Stimulated activated CD8-positive, alpha-beta memory T cell treated with anti-CD3 and anti-CD28 coated beads, Interleukin-4, amount 100 ng/mL, for 24 hours (primary cell): ENCODE results near the gene HIVEP1.

Source experiments
- DNase-seq: peaks from one replicate; pipeline ENCODE4 v3.0.0-alpha.2; 2020; ENCODE audit warnings: low read depth

Gene HIVEP1

DNA sequence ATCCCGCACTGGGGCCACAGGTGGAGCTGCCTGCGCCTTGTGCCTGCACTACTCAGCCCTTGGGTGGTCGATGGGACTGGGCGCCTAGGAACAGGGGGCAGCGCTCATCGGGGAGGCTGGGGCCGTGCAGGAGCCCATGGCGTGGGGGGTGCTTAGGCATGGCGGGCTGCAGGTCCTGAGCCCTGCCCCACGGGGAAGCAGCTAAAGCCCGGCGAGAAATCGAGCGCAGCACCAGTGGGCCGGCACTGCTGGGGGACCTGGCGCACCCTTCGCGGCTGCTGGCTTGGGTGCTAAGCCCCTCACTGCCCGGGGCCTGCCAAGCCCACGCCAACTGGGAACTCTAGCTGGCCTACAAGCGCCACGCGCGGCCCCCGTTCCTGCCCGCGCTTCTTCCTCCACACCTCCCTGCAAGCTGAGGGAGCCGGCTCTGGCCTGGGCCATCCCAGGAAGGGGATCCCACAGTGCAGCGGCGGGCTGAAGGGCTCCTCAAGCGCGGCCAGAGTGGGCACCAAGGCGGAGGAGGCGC lies 5.8 kb downstream of the HIVEP1 start:
- no peak for DNase-seq

DNA sequence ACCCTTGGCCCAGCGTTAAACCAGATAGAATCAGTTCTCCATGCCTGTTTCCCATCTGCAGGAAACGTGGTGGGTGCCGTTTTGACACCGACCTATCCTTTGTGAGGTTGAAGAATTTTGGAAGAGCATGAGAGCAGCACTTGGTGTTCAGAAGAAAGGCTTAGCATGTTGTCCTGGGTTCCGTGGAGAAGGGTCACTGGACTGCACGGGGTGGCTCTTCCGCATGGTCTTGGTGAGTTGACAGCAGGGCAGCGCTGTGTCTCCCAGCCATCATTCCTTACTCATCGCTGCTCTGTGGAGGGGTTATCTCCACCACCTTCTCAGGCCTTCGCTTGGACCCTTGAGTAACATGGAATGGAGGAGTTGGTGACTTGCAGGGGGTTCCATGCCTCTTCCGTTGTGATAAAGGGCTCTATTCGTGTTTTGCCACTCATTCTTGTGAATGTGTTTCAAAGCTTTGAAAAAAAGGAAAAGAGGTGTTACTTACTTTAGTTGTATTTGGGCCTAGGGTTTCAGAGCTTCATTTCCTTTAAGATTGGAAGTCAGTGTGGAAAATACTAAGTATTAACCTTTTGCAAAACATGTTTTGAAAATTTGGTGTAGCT lies 8.2 kb downstream of the HIVEP1 start:
- no peak for DNase-seq

DNA sequence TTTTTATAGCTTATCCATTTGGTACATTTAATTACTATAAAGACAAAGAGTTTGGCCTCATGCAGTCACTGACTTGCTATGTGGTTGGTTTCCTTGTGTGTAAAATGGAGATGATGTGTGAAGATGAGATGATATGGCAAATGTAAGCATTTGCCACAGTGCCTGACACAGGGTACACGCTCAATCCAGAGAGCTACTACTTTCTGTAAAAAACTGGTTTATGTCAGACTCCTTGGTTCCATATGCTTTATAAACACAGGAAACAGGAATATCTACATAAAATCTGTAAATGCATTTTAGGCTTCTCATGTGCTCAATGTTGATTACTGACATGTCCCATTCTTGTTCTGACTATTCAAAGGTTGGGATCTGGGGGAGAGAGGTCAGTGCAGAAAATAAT lies 10.4 kb downstream of the HIVEP1 start:
- DNase-seq: no peak

DNA sequence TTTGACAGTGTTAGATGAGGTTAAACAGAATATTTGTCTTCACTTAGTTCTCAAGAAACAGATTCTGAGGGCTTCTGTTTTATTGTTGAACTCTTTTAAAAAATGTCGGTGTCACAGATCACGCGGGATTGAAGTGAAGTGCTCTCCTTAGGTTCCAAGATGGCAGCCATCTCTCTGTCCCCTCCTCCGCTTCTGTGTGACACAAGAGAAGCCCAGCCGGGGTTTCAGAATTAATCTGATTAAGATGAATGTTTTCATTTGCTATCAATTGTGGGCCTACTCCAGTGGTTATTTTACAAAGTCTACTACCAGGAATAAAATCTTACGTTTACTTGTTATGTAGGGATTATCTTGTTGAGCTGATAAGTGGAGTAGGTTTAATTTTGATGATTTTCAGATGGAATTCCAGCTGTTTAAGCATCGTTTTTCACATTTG lies 10.9 kb downstream of the HIVEP1 start:
- no peak for DNase-seq

DNA sequence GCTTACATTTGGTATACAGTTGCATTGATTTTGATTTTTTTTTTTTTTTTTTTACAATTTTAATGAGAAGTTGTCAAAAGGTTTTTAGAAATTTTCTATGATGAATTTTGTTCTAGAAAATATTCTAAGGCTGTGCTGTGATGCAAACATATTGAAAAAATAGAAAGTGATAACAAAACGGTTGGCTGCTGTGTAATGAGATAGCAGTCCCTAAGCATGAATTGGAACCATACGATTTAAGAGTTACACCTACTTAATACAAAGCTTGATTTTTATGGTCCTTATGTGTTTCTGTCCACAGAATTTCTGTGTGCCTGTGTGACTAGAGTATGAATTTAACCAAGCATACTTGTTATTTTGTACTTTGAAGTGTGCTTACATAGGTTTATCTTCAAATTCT lies 12.1 kb downstream of the HIVEP1 start:
- DNase-seq: no peak

DNA sequence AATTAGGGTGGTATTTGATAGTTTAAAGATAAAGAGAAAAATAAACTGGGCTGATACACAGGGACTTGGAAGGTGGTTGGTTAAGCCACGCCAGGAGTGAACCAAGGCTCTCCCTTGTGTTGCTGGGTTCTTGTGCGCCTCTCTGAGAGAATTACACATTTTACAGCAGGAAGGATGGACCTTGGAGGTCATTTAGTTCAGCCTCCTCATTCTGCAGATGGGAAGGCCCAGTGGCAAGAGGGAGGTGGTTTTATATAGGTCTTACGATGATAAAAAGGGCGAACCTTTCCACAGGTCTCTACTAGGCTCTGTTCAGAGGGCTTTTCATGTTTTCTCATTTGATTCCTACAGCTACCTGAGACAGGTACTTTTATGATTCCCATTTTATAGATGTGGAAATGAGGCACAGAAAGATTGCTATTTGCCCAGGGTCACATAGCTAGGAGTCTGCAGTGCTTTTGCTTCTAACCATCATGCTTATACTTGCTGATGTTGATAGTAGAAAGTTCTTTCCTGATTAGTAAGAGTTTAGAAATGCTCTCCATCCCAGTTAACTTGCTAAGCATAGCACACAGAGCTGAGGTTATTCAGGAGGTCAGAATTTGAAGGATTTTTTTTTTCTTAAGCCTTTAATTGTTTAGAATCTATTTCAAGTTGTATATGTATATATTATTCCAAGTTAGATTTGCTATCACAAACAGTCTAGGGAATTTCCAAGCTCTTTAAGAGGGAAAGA lies 12.8 kb downstream of the HIVEP1 start:
- no peak for DNase-seq

DNA sequence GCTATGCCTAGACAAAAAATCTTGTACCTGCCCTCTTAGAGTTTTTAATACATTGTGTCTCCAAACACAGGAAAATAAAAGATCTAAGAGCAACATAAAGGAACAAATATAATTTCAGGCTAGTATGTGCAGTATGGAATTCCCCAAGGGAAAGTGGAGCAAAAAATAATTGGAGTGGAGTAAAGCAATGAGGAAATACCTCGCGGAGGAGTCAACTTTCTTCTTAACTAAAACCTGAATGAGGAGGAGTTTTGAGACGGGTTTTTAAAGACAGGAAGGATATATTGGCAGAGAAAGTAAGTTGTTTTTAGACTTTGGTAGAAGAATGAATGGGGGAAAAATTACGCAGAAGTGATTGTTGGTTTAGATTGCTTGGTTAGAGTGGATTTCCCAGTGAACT lies 14.0 kb downstream of the HIVEP1 start:
- no peak for DNase-seq

DNA sequence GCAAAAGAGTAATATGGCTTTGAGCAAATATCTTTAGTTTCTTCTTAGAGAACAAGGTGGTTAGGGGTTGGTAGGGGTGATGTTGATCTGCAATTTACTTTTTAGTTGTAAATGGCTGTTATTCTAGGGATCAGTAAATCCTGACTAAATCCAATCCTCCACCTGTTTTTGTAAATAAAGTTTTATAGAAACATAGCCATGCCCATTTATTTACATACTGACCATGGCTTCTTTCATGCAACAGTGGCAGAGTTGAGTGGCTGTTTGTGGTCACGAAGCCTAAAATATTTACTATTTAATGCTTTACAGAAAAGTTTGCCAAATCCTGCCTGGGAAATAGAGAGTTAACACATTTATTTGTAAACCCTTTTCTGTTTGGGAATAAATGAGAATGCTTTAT lies 14.7 kb downstream of the HIVEP1 start:
- DNase-seq: no peak

DNA sequence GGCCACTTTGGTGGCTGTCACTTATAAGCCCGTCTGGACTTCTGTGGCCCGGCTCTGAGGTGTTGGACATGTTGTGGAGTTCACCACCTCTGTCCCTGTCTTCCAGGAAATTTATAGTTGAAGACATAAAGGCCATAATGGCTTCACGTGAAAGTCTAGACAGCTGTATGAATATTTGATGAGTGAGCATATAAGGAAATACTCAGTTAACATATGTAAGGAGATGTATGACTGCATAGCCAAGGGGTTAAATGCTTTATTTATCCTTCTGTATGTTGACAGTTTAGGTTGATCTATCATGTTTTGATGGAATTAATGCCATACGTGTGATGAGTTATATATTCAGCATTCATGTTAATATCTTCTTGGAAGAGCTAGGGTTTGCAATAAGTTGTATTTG lies 16.1 kb downstream of the HIVEP1 start:
- DNase-seq: no peak

DNA sequence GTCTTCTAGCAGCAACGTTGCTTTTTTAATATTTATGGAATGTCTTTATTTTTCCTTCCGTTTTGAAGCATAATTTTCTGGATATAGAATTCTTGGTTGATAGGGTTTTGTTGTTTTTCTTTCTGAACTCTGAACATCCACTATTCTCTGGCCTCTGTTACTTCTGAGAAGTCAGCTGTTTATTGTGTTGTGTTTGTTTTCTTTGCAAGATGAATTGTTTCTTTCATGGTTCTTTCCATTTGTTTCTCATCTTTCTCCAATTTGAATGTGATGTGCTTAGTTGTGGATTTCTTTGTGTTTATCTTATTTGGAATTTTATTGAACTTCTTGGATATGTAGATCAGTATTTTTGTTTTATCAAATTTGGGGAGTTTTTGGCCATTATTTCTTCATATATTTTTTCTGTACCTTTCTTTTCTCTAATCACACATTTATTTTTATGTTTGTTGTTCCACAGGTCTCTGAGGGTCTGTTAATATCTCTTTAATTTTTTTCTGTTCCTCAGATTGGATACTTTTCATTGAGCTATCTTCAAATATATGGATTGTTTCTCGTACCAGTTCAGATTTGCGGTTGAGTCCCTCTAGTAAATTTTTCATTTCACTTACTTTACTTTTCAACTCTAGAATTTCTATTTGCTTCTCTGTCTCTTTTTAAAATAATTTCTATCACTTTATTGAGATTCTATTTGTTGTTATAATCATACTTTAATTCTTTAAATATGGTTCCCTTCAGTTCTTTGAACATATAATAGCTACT lies 18.0 kb downstream of the HIVEP1 start:
- no peak for DNase-seq

DNA sequence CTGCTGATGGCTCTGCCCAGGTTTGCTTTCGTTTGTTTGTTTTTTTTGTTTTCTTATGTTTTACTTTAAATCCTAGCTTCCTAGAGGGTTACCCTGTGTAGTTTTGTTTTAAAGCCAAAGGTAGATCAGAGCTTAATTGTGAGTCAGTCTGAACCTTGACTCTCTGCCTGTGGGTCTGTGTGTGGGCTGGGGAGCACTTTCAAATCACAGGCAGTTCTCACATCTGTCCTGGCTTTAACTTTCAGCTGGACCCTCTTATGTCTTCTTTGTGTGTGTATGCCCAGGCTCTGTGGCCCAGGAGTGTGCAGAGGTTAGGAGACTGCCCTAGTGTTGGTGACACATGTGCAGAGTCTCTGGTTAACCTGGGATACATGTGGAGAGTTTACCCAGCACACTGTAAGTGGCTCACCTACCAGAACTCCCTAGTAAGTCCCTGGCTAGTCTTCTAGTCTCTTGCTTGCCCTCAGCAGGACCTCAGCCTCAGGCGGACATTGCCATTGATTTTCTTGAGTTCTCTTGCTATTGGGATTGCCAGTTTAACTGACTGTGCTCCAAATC lies 19.0 kb downstream of the HIVEP1 start:
- no peak for DNase-seq

DNA sequence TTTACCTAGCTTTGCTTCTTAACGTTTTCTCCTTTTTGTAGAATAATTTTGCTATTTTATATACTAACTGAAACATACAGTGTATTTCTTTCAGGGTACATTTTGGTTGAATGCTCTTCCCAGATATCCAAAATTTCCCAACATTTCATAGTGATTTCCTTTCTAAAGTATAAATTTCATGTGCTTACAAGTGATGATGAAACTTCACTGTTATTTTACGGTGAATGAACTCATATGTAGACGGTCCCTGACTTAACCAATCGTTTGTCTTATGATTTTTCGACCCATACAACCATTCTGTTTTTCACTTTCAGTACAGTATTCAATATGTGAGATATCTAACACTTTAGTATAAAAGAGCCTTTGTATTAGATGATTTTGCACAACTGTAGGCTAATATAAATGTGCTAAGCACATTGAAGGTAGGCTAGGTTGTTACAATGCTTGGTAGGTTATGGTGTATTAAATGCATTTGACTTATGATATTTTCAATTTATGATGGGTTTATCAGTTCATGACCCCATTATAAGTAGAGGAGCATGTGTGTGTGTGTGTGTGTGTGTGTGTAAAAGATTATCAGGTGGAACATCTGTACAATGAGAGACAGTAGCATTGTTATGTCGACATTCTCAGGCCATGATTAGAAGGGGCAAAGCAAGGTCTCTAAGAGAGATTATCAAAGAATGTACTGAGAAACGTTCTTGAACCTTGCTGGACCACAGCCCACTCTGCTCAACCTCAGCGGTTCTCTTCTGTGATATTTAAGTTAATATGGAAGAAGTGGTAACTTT lies 20.9 kb downstream of the HIVEP1 start:
- no peak for DNase-seq

DNA sequence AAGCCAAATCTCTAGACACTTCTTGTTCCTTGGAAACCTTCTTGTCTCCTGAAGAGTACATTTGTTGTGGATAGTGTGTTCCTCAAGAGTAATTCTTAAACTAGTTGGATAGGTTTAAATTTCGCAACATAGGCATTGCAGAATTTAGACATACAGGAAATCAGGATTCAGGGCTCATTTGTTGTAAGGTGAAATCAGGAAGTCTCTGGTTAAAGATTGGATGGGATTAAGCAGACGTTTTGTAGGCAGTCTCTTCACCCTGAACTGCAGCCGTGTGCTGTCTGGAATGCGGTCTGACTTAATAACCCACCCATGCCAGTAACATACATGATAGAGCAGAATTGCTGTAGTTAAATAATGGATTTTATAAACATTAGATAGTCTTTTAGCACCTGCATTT lies 21.7 kb downstream of the HIVEP1 start:
- DNase-seq: no peak

DNA sequence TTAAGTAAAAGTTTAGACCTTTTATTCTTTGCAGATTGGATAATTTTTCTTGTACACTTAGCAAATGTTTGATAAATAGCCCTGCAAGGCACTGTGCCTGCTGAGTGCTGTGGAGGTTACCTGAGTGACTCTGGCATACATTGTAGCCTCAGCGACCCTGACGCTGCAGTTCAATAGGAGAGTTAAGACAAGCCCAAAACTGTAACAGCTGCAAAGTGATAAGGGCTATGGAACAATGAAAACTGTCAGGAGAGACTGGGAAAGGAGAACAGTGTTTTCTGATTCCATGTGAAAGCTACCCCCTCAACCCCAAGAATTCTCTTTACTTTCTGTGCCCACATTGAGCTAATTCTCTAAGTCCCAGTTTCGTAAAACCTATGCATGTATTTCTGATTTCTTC lies 22.2 kb downstream of the HIVEP1 start:
- DNase-seq: no peak

DNA sequence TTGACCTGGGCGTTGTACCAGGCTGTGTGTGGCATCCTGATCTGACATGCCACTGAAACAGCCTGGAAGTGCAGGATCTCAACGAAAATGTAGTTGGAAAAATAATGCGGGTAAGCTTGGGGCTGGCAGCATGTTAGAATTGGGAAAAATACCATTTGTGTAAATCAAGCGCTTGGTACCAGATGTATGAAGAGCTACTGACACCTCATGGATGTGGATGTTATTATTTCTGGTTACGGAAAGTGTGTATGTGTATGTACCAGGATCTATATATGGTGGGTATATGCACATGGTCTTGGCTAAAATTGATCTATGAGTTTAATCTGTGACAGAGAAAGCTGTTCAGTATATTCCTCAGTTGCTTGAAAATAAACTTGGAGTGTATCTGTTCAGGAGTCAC lies 22.7 kb downstream of the HIVEP1 start:
- no peak for DNase-seq

DNA sequence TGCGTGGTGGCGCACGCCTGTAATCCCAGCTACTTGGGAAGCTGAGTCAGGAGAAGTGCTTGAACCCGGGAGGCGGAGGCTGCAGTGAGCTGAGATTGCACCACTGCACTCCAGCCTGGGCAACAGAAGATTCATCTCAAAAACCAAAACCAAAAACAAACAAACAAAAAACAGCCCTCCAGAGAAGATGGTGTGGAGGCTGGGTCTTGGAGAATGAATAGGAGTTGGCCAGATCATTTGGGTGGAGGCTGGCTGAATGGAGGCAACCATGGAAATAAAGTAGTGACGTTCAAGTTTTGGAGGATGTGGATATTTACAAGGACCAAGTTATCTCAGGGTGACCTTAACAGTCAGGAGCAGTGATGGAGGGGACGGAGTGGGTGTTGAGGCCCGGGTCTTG lies 24.7 kb downstream of the HIVEP1 start:
- no peak for DNase-seq

DNA sequence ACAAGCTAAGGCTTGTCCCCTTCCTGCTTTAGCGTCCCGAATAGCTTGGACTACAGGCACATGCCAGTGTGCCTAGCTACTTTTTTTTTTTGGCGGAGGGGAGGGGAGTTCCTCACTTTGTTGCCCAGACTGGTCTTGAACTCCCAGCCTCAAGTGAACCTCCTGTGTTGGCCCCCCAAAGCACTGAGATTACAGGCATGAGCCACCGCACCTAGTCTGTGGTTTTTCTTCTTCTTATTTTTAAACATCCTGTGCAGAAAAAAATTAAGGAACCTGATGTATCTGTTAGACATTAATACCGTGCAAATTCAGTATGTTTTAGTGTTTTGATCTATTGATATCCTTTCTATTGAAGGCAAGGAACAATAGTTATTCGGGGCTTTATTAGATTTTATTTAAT lies 25.7 kb downstream of the HIVEP1 start:
- DNase-seq: no peak

DNA sequence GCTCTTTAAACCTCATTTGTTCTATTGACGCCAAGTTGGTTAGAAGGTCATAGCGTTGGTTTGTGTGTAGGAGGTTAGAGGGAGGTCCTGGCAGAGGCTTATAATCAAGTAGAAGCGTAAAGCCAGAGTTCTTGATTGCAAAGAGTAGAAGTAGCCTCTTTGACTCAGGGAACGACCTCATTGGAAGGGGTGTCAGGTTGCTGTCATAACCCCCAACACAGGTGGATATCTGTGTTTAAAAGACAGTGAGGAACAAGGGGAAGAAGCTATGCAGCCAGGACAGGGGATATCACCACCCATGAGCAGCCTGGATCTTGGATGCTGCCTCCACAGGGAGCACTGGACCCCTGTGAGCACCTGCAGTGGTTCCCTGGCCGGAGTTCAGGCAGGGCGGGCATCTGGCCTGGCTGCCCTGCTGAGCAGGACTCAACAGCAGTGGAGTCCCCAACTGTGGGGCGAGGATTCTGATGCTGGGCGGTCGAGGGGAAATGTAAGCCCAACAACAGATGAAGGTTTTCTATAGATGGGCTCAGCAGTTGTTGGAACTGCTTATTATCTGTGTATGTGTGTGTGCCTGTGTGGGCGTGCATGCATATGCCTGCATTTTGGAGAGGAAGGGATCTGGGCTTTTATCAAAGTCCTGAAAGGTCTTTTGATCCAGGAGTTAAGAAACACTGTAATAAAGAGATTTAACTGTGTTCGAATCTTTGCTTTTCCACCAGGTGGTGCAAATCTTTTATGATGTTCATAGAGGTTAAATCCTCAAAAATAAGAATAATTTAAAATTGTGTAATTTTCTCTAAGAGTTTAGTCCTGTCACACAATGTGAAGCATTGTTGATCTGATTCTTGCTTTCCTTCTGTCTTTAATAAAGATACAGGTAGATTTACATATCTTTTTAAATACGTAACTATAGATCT lies 27.7 kb downstream of the HIVEP1 start:
- DNase-seq: no peak

DNA sequence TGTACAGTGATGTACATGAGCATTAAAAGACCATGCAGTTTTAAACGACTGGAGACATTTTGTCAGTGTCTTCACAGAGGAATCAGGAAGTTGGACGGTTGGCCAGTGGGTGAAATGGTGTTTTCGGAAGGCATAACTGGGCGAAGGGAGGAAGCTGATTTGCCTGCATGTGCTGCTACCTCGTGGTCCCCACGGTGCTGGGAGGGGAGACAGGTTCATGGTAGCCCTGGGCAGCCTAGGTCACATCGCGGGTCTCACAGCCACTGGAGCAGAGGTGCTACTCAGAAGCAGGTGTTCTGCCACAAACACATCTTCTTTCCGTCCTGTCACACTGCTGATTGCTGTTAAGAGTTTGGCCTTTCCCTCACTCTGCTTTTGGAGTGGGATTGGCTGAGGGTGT lies 35.2 kb downstream of the HIVEP1 start:
- no peak for DNase-seq

DNA sequence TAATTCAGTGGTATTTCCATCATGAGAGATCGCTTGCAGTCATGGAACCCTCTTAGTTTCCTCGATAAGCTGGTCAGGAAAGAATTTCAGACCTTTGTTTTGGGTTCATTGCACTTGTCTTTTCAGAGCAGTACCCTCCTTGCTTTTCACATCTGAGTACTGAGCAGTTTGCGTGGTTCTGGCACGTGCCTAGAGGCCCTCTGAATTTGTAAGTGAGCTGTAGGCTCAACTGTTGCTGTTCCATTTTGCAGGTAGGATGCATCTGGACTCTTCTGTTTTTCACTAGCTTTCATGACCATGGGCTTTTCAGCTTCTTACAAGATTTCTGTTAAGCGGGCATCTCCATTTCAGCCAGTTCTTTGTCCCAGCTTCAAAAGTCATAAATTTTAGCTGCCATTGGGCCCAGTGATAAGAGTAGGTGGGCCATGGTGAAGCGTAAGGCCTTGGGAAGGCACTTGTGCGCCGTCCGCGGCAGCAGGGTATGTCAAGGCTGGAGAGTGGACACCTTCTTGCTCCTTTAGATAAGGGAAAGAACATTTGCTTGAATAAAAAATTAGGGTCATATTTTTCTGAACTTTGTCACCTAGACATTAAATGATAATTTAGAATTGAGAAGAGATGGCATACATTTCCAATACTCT lies 35.8 kb downstream of the HIVEP1 start:
- DNase-seq: no peak
